Calu3 (cell line): Measurements from ENCODE around the gene PAQR6. TPM values are rescaled to one million over a fixed set of nuclear protein-coding genes. Genes with fewer than 3 reads are reported as not detected.

Source experiments
- BruUV-seq: library from RNA; stranded (reverse); fragments of 400-500 nt; replicated peaks from 2 replicates; lab custom pipeline; 2021; lab: Mats Ljungman, UMichigan
- CTCF ChIA-PET: fragments of 300-600 bp; sonication (Branson Sonifier 250); formaldehyde crosslinking; loops from one replicate; lab custom pipeline; 2022; ENCODE audit warnings: antibody characterized with exemption; lab: Charles Lee
- DNase-seq: peaks from one replicate; pipeline ENCODE4 v3.0.0; 2022
- H3K27ac Mint-ChIP-seq: one replicate; pipeline ENCODE4 v1.8.0; 2022; ENCODE audit warnings: mixed read lengths; ENCODE audit not compliant: unreplicated experiment
- H3K27me3 Mint-ChIP-seq: one replicate; pipeline ENCODE4 v1.8.0; 2022; ENCODE audit warnings: mixed read lengths; ENCODE audit not compliant: unreplicated experiment
- H3K36me3 Mint-ChIP-seq: one replicate; pipeline ENCODE4 v1.8.0; 2022; ENCODE audit warnings: mild to moderate bottlenecking, moderate library complexity, mixed read lengths; ENCODE audit not compliant: insufficient read depth, unreplicated experiment
- H3K4me1 Mint-ChIP-seq: one replicate; pipeline ENCODE4 v1.8.0; 2022; ENCODE audit warnings: mild to moderate bottlenecking, low read depth, mixed read lengths; ENCODE audit not compliant: unreplicated experiment
- H3K4me3 Mint-ChIP-seq: one replicate; pipeline ENCODE4 v1.8.0; 2022; ENCODE audit warnings: mild to moderate bottlenecking, low read depth, moderate library complexity, mixed read lengths; ENCODE audit not compliant: unreplicated experiment
- H3K9me3 Mint-ChIP-seq: one replicate; pipeline ENCODE4 v1.8.0; 2022; ENCODE audit warnings: low read depth, mixed read lengths; ENCODE audit not compliant: unreplicated experiment
- CTCF ChIP-seq: fragments of 200-600 bp; IDR thresholded peaks from one replicate; pipeline ENCODE4 v1.8.0; 2022; ENCODE audit warnings: antibody characterized with exemption; ENCODE audit not compliant: unreplicated experiment
- intact Hi-C: fragments of 100-400 bp; cut with micrococcal nuclease; formaldehyde crosslinking; loops from one replicate; pipeline ENCODE4 v1.10.0; 2022; ENCODE audit not compliant: unreplicated experiment
- total RNA-seq: library from RNA; stranded (reverse); gene quantifications from 2 replicates; pipeline ENCODE4 v1.2.3, GENCODE V29; 2022

PAQR6 gene
- total RNA-seq, 1 experiment from 2014 or later = 20.4 TPM

DNA sequence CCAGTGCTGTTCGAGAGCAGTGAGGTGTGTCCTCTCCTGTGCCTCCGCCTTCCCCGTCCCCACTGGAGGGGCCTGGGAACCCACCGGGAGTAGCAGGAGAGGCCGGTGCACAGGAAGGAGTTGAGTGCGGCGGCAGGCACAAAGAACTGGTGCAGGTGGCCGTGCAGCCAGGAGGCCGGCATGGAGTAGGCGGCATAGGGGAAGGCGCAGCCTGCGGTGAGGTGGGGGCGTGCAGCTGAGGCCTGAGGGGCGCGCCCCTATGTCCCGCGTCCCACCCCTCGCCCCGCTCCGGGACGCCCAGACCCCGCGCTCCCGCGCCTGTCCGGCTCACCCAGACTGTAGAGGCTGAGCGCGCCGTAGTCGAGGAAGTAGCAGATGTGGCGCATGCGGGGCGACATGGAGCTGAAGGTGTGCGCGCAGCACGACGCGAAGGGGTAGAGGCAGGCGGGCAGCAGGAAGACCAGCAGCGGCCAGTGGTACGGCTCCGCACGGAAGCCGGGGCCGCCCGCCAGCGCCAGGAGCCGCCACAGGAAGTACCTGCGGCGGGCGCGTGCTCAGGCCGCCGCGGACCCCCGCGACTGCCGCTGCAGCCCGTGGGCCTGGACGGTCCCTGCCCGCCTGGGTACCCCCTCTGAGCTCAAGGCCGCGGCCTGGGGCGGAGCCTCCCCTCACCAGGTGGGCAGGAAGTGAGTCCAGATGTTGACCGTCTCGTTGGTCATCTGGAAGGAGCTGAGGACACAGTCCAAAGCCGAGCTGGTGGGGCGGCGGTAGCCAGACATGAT lies 2.2 kb downstream of the PAQR6 start:
- peak; percentile 24 for DNase-seq
- Mint-ChIP-seq H3K36me3 (peaks cover 64% of the 10 kb centered on the region), H3K4me3 (peak overlapping the region; percentile 55), H3K27ac (peak overlapping the region; percentile 66), H3K9me3 (no peaks in the 10 kb centered on the region), H3K27me3 (peaks cover 23% of the 10 kb centered on the region), H3K4me1 (no peaks in the 10 kb centered on the region)
- intact Hi-C loops = no loop called here
- CTCF ChIA-PET = interaction anchor here (1.1 to 1.7 kb wide), 3 partner anchors 20 to 100 kb away, joined by 3 to 13 read pairs (median 3); partner anchors contain the start of gene TMEM79
- no TSS peak for BruUV-seq
- TF ChIP-seq CTCF = no peak

GRCh38 chr1:156244712-156245111 lies 3.1 kb downstream of the PAQR6 start:
- TF ChIP-seq CTCF = no peak
- DNase-seq = no peak
- intact Hi-C loops = no loop called here
- Mint-ChIP-seq H3K36me3 (peaks cover 59% of the 10 kb centered on the region), H3K9me3 (no peaks in the 10 kb centered on the region), H3K4me1 (no peaks in the 10 kb centered on the region), H3K27me3 (peaks cover 23% of the 10 kb centered on the region), H3K4me3 (peak overlapping the region; percentile 55), H3K27ac (no peak overlapping the region)
- CTCF ChIA-PET = interaction anchor here (1.1 kb wide), 1 partner anchor 19 kb away, joined by 13 read pairs; no protein-coding TSS in a partner anchor
- no TSS peak for BruUV-seq

DNA sequence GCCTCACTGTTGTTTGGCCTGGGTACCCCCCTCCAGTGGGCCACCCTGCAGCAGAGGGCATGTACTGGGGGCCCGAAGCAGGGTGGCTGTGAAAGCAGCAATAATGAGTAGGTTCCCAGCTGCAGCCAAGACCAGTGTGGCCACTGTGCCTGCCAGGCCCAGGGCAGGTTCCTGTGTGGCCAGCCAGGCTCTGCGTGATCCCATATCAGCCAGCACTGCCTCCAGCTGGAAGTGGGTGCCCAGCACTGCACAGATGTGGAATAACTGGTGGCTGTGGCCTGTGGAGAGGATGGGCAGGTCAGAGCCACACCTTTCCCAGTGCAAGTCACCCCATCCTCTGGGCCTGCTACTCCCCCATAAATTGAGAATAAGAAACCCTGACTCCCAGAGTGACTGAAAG lies 3.7 kb downstream of the PAQR6 start:
- DNase-seq = no peak
- CTCF ChIA-PET = no interaction called here
- H3K27me3 Mint-ChIP-seq = peaks cover 23% of the 10 kb centered on the region
- no peaks in the 10 kb centered on the region for H3K4me1 Mint-ChIP-seq
- TF ChIP-seq CTCF = no peak
- no peak overlapping the region for H3K4me3 Mint-ChIP-seq
- no TSS peak for BruUV-seq
- no peak overlapping the region for H3K27ac Mint-ChIP-seq
- peaks cover 60% of the 10 kb centered on the region for H3K36me3 Mint-ChIP-seq
- intact Hi-C loops = no loop called here
- no peaks in the 10 kb centered on the region for H3K9me3 Mint-ChIP-seq

GRCh38 chr1:156242738-156243137 lies 5.1 kb downstream of the PAQR6 start:
- H3K4me3 Mint-ChIP-seq = no peak overlapping the region
- intact Hi-C loops = no loop called here
- CTCF ChIA-PET = no interaction called here
- H3K36me3 Mint-ChIP-seq = peaks cover 59% of the 10 kb centered on the region
- no peak for DNase-seq
- peaks cover 23% of the 10 kb centered on the region for H3K27me3 Mint-ChIP-seq
- H3K9me3 Mint-ChIP-seq = no peaks in the 10 kb centered on the region
- no TSS peak for BruUV-seq
- no peak for TF ChIP-seq CTCF
- H3K27ac Mint-ChIP-seq = no peak overlapping the region
- no peaks in the 10 kb centered on the region for H3K4me1 Mint-ChIP-seq
